Suppressor macrophage treated with lipopolysaccharide for 1 hour (primary cell): ENCODE results near the gene POLR3H.

Source experiments
- DNase-seq, 3 donors: peaks; one replicate each; pipeline ENCODE4 v3.0.0-alpha.2; 2020 to 2022

The POLR3H gene

GRCh38 chr22:41512421-41513194 lies 31.7 kb downstream of the POLR3H start:
- no peak for DNase-seq

GRCh38 chr22:41511521-41511968 lies 32.7 kb downstream of the POLR3H start:
- DNase-seq = no peak

GRCh38 chr22:41508770-41509170 lies 35.5 kb downstream of the POLR3H start:
- no peak for DNase-seq

GRCh38 chr22:41507330-41508063 lies 36.8 kb downstream of the POLR3H start:
- no peak for DNase-seq

GRCh38 chr22:41505511-41506220 lies 38.6 kb downstream of the POLR3H start:
- DNase-seq = no peak

- DNase-seq = no peak
These were observed 39.5 kb downstream of the POLR3H start for GRCh38 chr22:41504816-41505215.

GRCh38 chr22:41504397-41504796 lies 39.9 kb downstream of the POLR3H start:
- DNase-seq = no peak

GRCh38 chr22:41501209-41501608 lies 43.1 kb downstream of the POLR3H start:
- peak in 2 of 3 donors; percentile 14 to 17 for DNase-seq

- DNase-seq = no peak
These were observed 44.0 kb downstream of the POLR3H start for GRCh38 chr22:41500303-41500702.

- DNase-seq = no peak
These were observed 44.5 kb downstream of the POLR3H start for GRCh38 chr22:41499624-41500280.

GRCh38 chr22:41498303-41498835 lies 45.9 kb downstream of the POLR3H start:
- no peak for DNase-seq

- DNase-seq = no peak
These were observed 52.7 kb downstream of the POLR3H start for GRCh38 chr22:41491374-41492100.

GRCh38 chr22:41488596-41489385 lies 55.5 kb downstream of the POLR3H start:
- DNase-seq = no peak

- DNase-seq = no peak
These were observed 56.2 kb downstream of the POLR3H start for GRCh38 chr22:41488076-41488475.

- no peak for DNase-seq
These were observed 57.0 kb downstream of the POLR3H start for GRCh38 chr22:41487037-41487935.

GRCh38 chr22:41485033-41485432 lies 59.2 kb downstream of the POLR3H start:
- no peak for DNase-seq

- DNase-seq = peak; percentile 64 to 74 (median 72)
These were observed 61.8 kb downstream of the POLR3H start for GRCh38 chr22:41482319-41482935.

- no peak for DNase-seq
These were observed 62.3 kb downstream of the POLR3H start for GRCh38 chr22:41481925-41482318.

- no peak for DNase-seq
These were observed 63.0 kb downstream of the POLR3H start for GRCh38 chr22:41481131-41481830.
